GM19467 (cell line): Measurements from ENCODE around the gene KCNAB1.

Experiments used
- ATAC-seq: cut with Tn5 transposase; IDR thresholded peaks from one replicate; pipeline ENCODE4 v1.9.1; 2021; ENCODE audit warnings: mild to moderate bottlenecking, moderate library complexity; ENCODE audit not compliant: unreplicated experiment

KCNAB1 gene

GRCh38 chr3:156525808-156526207 lies 405.4 kb downstream of the KCNAB1 start:
- no peak for ATAC-seq

GRCh38 chr3:156527060-156527459 lies 406.7 kb downstream of the KCNAB1 start:
- no peak for ATAC-seq

GRCh38 chr3:156530980-156531379 lies 410.6 kb downstream of the KCNAB1 start:
- no peak for ATAC-seq

GRCh38 chr3:156532730-156533129 lies 412.4 kb downstream of the KCNAB1 start:
- ATAC-seq, result no peak

DNA sequence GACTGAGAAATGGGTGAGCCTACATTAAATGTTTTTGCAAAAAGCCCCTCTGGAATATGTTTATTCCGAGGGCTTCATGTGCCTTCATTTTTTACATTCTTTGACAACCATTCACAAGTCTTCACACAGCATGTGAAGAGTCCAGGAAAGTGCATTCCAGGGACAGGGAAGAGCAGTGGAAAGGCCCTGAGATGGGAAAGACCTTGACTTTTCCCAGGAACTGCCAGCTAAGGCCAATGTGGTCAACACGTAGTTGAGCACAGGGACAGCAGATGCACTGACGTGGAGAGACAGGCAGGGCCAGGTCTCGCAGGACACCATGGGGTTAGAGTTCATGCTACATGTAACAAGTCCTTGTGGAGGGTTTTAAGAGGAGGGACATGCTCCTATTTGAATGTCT lies 412.8 kb downstream of the KCNAB1 start:
- ATAC-seq, result no peak

- ATAC-seq, result no peak
Observed at GRCh38 chr3:156535162-156535627, 414.8 kb downstream of the KCNAB1 start.

- no peak for ATAC-seq
Observed at GRCh38 chr3:156535798-156536197, 415.4 kb downstream of the KCNAB1 start.

- no peak for ATAC-seq
Observed at GRCh38 chr3:156536524-156537316, 416.3 kb downstream of the KCNAB1 start.

DNA sequence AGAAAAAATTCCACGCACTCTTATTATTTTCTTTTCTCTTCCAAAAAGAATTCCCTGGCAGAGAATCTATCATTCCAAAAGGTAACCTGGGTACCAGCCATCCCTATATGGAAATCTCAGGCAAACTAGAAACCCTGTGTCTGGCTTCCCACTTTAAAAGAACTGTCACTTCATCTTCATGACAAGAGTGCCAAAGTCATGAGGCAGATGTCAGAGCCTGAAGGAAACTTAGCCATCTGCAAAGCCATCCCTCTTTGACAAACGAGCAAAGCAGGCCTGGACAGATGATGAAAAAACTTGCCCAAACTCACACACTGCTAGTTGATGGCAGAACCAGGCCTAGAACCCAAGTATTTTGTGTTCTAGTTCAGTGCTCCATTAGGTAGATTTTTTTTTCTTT lies 418.7 kb downstream of the KCNAB1 start:
- no peak for ATAC-seq

- ATAC-seq, result no peak
Observed at GRCh38 chr3:156539802-156540201, 419.4 kb downstream of the KCNAB1 start.

- ATAC-seq, result no peak
Observed at GRCh38 chr3:156542101-156543042, 422.0 kb downstream of the KCNAB1 start.

- no peak for ATAC-seq
Observed at GRCh38 chr3:156543043-156543555, 422.7 kb downstream of the KCNAB1 start.

DNA sequence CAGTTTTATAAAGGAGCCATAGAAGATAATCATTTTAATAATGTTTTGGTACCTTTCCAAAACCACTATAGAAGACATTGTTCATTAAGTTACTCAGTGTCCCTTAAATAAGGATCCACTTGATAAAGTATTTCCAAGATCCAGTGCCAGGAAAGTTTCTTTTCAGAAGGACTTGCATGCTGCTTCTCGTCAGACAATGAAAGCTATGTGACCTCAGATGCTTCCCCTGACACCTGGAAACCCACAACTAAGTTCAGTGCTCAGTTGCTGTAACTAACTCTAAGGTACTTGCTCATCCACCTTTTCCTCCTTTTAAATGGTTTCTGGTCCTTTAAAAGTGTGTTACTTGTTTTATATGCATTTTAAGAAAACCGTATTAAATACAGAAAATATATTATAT lies 427.3 kb downstream of the KCNAB1 start:
- ATAC-seq, result no peak

DNA sequence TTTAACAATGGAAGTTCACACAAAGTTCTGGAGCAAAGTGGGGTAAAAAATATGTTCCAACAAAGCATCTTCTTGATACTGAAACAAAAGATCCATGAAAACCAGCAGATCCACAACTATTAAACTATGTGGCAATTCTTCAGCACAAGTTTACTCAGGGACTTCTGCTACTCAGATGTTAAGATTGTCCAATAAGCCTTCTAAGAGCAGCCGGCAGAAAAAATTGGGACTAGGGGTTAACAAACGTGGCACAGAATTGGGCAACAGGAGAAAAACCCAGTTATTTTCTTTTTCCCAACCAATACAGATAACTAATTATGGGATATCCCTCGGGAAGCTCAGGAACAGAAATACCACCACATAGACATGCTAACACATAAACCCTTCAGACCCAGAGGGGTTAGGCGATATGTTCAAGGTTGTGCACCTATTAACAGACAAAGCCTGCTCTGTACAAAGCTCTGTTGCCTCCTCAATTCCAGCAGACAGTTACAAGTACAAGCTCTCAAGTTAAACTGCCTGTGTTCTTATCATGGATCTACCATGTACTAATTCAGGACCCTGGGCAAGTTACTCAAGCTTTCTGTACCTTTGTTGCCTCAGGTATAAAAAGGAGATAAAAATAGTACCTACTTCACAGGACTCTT lies 427.8 kb downstream of the KCNAB1 start:
- ATAC-seq, result no peak

DNA sequence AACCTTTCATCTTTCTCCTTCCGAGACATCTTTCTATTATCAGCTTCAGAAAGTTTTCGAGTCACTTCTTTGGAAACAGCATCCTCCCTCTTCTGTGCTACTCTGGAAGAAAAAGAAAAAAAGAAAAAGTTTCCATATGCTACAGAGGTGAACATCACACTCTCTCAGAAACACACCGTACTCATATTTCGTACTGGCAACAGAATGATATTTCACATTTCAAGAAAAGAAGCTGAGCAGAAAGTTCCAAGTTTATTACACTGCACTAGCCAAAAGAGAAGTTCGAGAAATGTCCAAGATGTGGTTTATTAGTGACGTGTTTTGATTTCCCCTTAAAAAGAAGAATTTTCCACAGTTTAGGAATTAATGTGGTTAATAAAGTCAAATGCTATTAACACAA lies 428.5 kb downstream of the KCNAB1 start:
- no peak for ATAC-seq

DNA sequence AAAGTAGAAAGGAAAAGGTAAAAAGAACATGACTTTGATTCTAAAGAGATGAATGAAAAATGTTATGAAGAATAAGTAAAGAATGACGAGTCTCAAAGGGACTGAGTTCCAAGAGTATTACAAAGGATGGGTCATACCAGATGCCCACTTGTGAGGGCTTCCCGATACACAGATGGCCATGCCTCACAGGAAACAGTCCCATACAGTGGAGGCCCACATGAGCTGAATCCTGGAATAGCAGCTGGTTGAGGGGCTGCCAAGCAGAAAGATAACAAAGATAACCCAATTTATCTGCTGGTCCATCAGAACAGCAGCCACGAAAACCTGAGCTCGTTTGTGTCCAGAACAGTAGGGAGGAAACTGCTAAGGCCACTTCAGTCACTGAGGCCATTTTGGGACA lies 430.9 kb downstream of the KCNAB1 start:
- no peak for ATAC-seq

DNA sequence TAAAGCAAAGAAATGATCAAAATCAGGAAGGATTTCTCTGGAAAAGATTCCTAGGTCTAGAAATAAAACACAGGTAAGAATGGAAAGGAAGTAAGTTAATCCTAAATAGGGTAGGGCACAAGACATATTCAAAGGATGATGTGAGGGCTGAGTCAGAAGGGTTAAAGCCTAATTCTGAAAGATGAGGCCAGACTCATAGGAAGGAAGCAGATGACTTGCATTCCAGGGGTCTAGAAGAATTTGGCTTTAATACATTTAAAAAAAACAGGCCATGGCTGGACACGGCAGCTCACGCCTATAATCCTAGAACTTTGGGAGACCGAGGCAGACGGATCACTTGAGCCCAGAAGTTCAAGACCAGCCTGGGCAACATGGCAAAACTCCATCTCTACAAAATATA lies 431.4 kb downstream of the KCNAB1 start:
- no peak for ATAC-seq

DNA sequence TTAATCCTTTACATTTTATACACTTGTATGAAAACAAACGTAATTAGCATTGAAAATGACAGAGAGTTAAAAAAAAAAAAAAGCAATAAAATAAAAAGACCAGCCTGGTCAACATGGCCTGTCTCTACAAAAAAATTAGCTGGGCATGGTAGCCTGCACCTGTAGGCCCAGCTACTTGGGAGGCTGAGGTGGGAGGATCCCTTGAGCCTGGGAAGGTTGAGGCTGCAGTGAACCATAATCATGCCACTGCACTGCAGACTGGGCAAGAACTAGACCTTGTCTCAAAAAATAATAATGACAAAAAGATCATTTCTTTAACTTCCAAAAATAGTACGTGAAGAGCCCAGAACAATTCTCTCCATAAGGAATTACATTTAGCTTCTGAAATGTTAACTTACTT lies 432.6 kb downstream of the KCNAB1 start:
- ATAC-seq, result no peak

DNA sequence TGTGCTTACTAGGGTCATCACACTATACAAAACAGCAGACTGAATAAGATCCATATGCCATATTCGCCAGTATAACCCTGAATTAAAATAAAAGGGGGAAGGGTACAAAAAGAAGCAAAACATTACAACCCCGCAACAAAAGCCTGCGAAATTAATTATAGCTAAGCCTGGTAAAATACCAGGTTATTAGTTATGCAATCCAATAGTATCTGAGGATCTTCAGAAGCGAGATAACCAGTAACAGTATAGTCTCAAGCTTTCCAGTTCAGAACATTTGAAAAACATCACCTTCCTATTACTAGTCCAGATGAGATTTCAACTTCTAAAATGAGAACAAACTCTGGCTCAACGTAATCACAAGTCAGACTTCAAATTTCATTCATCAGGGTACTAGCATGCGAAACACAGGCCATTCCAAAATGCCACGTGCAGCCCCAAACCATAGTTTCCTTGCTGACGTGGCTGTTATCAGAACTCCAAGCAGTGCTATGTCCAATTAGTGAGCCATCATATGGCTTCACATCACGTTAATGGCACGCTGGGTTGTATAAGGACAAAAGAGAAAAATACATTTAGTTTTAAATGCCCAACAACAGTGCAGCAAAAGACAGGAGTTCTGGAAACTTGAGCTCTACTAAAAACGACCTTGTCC lies 433.5 kb downstream of the KCNAB1 start:
- no peak for ATAC-seq

DNA sequence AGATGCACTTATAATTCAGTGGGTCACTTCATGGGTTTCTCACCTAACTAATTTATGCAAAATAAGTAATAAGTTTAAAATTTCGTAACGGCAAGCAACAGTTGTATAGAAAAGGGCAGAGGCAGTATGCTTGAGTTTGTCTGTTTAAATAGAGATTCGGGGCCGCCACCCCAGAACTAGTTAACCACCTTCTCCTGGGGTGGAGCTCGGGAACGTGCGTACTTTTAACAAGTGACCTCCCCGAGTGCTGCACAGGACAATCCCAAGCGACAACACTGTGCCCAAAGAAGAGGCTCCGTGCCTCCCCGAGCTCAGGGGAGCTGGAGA lies 434.1 kb downstream of the KCNAB1 start:
- ATAC-seq, result no peak
